Progenitor cell of endocrine pancreas (in vitro differentiated cells): ENCODE measurements around the gene PIF1. TPM values are rescaled to one million over a fixed set of nuclear protein-coding genes. Genes with fewer than 3 reads are reported as not detected.
A peak's percentile ranks its signal among the peaks of the same experiment; 100 is the strongest.

Experiments used
- DNase-seq: peaks from one replicate; pipeline ENCODE4 v3.0.0; 2021; ENCODE audit warnings: low spot score; ENCODE audit not compliant: unreplicated experiment
- H3K27ac Mint-ChIP-seq: 2 replicates; pipeline ENCODE4 v1.8.0; 2021; ENCODE audit warnings: mild to moderate bottlenecking, moderate library complexity, mixed read lengths
- H3K27me3 Mint-ChIP-seq: 2 replicates; pipeline ENCODE4 v1.8.0; 2021; ENCODE audit warnings: mixed read lengths
- H3K36me3 Mint-ChIP-seq: 2 replicates; pipeline ENCODE4 v1.8.0; 2022; ENCODE audit warnings: mixed read lengths; ENCODE audit not compliant: insufficient read depth
- H3K4me1 Mint-ChIP-seq: 2 replicates; pipeline ENCODE4 v1.8.0; 2021; ENCODE audit warnings: low read depth, mixed read lengths
- H3K4me3 Mint-ChIP-seq: 2 replicates; pipeline ENCODE4 v1.8.0; 2021; ENCODE audit warnings: low read depth, mild to moderate bottlenecking, moderate library complexity, mixed read lengths
- H3K9me3 Mint-ChIP-seq: 2 replicates; pipeline ENCODE4 v1.8.0; 2021; ENCODE audit warnings: low read depth, mixed read lengths
- total RNA-seq: library from RNA; stranded (reverse); gene quantifications from 2 replicates; pipeline ENCODE4 v1.2.1, GENCODE V29; 2021
- TF ChIP-seq, protein P1 (sequence below): fragments of 200-600 bp; sonication (generic); IDR thresholded peaks from one replicate; pipeline ENCODE4 v1.5.0; 2021; ENCODE audit warnings: antibody characterized with exemption, mild to moderate bottlenecking; ENCODE audit not compliant: unreplicated experiment

The PIF1 gene
- total RNA-seq, 1 donor from 2014 or later: 19.6 TPM

DNA sequence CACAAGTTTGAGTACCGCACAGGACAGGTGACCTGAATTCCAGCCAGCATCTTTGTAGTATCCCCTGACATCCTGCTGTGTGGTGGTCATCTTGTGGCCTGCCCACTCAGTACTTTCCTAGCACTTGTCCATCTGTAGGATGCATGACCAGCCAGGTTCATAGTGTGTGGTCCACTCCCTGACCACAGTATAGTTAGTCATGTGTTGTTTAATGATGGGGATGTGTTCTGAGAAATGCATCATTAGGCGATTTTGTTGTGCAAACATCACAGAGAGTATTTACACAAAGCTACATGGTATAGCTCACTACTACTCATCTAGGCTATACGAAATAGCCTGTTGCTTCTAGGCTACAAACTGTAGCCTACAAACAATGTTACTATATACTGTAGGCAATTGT, 33.2 kb downstream of the PIF1 start:
- TF ChIP-seq, protein P1, sequence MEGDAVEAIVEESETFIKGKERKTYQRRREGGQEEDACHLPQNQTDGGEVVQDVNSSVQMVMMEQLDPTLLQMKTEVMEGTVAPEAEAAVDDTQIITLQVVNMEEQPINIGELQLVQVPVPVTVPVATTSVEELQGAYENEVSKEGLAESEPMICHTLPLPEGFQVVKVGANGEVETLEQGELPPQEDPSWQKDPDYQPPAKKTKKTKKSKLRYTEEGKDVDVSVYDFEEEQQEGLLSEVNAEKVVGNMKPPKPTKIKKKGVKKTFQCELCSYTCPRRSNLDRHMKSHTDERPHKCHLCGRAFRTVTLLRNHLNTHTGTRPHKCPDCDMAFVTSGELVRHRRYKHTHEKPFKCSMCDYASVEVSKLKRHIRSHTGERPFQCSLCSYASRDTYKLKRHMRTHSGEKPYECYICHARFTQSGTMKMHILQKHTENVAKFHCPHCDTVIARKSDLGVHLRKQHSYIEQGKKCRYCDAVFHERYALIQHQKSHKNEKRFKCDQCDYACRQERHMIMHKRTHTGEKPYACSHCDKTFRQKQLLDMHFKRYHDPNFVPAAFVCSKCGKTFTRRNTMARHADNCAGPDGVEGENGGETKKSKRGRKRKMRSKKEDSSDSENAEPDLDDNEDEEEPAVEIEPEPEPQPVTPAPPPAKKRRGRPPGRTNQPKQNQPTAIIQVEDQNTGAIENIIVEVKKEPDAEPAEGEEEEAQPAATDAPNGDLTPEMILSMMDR: no peak
- H3K36me3 Mint-ChIP-seq: no peaks in the 10 kb centered on the region
- no peaks in the 10 kb centered on the region for H3K27me3 Mint-ChIP-seq
- no peak overlapping the region for H3K27ac Mint-ChIP-seq
- no peak overlapping the region for H3K4me3 Mint-ChIP-seq
- DNase-seq: no peak
- no peaks in the 10 kb centered on the region for H3K4me1 Mint-ChIP-seq
- no peaks in the 10 kb centered on the region for H3K9me3 Mint-ChIP-seq

GRCh38 chr15:64791401-64791800, 34.0 kb downstream of the PIF1 start:
- Mint-ChIP-seq H3K4me3 (no peak overlapping the region), H3K27ac (peak overlapping the region; percentile 68), H3K4me1 (no peaks in the 10 kb centered on the region), H3K9me3 (no peaks in the 10 kb centered on the region), H3K36me3 (no peaks in the 10 kb centered on the region), H3K27me3 (no peaks in the 10 kb centered on the region)
- DNase-seq: no peak
- TF ChIP-seq, protein P1: no peak

DNA sequence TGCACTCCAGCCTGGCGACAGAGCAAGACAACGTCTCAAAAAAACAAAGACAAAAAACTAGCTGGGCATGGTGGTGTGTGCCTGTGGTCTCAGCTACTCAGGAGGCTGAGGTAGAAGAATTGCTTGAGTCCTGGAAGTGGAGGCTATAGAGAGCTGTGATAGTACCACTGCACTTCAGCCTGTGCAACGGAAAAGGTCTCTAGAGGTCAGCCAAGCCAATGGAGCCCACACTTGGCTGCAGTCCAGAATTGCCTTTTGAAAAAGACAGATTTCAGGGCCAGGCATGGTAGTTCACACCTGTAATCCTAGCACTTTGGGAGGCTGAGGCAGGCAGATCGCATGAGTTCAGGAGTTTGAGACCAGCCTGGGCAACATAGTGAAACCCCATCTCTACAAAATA, 41.7 kb downstream of the PIF1 start:
- Mint-ChIP-seq H3K27ac (no peak overlapping the region), H3K36me3 (no peaks in the 10 kb centered on the region), H3K9me3 (no peaks in the 10 kb centered on the region), H3K4me3 (no peak overlapping the region), H3K4me1 (peaks cover 3% of the 10 kb centered on the region), H3K27me3 (peaks cover 3% of the 10 kb centered on the region)
- DNase-seq: no peak
- TF ChIP-seq, protein P1: no peak

DNA sequence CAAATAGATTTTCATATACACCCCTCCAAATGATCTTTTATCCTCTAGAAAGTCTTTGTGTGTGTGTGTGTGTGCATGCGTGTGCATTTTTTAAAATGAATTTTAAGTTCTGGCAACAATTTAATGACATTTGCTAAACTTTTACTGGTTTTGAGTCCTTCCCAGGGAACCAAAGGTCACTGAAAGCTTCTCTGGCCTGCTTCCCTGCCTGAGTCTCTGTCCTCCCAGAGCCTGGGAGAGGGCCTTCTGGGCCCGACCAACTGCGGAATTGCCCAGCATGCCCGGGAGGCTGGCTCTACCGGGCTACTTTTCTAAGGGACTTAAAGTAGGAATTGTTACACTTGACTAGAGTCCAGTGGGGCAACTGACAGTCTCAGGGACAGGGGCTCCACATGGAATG, 42.7 kb downstream of the PIF1 start:
- H3K36me3 Mint-ChIP-seq: no peaks in the 10 kb centered on the region
- peaks cover 3% of the 10 kb centered on the region for H3K27me3 Mint-ChIP-seq
- H3K4me3 Mint-ChIP-seq: no peak overlapping the region
- TF ChIP-seq, protein P1: no peak
- DNase-seq: no peak
- H3K4me1 Mint-ChIP-seq: peaks cover 3% of the 10 kb centered on the region
- no peaks in the 10 kb centered on the region for H3K9me3 Mint-ChIP-seq
- H3K27ac Mint-ChIP-seq: no peak overlapping the region

DNA sequence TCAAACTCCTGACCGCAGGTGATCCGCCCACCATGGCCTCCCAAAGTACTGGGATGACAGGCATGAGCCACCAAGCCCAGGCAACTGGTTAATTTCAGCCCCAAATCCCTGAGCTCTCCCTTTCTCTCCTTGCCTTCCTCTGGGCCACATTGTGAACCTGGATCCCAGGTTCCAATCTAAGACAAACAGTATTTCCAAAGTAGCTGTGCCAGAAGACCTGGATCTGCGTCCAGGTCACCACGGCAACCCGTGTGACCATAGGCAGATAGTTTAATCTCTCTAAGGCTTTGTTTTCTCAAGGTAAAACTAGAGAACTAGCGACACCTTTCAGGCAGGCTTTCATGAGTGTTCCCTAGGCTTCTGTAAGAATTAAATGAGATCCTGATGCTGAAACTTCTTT, 44.1 kb downstream of the PIF1 start:
- Mint-ChIP-seq H3K4me3 (no peak overlapping the region), H3K27me3 (peaks cover 7% of the 10 kb centered on the region), H3K27ac (no peak overlapping the region), H3K4me1 (peaks cover 9% of the 10 kb centered on the region), H3K9me3 (no peaks in the 10 kb centered on the region), H3K36me3 (no peaks in the 10 kb centered on the region)
- TF ChIP-seq, protein P1: no peak
- DNase-seq: no peak
